SK-N-SH (cell line): ENCODE measurements around the gene HNRNPAB. TPM values are rescaled to one million over a fixed set of nuclear protein-coding genes. Genes with fewer than 3 reads are reported as not detected.

Source experiments
- CTCF ChIA-PET: fragments of 300-600, 350-600 bp; formaldehyde crosslinking; extraction: SDS; loops from one replicate; lab custom pipeline; 2021; lab: Yijun Ruan, JAX
- POLR2A ChIA-PET: fragments of 350-600 bp; sonication (Branson Sonifier 250); formaldehyde crosslinking; extraction: SDS; loops from one replicate; lab custom pipeline; 2020; ENCODE audit warnings: antibody characterized with exemption, inconsistent platforms; lab: Yijun Ruan, JAX
- DNase-seq: peaks from one replicate; pipeline ENCODE4 v3.0.0; 2012
- H2AFZ ChIP-seq: fragments of 200-600 bp; sonication (generic); 2 replicates; pipeline ENCODE4 v1.8.1; 2016; ENCODE audit warnings: antibody characterized with exemption, mild to moderate bottlenecking, low read depth
- H3F3A ChIP-seq: fragments of 200-600 bp; sonication (generic); replicated peaks from 2 replicates; pipeline ENCODE3; 2016; ENCODE audit warnings: antibody characterized with exemption, mild to moderate bottlenecking; ENCODE audit not compliant: insufficient read depth
- H3K27ac ChIP-seq, 2 experiments: fragments of 200-500 bp in 1 of 2; fragments of 200-600 bp in 1 of 2; sonication (Bioruptor generic) in 1 of 2; sonication (generic), shearing (Covaris generic) in 1 of 2; 2 replicates each; pipeline versions ENCODE4 v1.5.1 to v1.6.1; 2014 to 2016; ENCODE audit warnings: low read depth in 2 of 2, inconsistent platforms in 1 of 2, low read length in 1 of 2, mild to moderate bottlenecking in 1 of 2, mixed read lengths in 1 of 2
- H3K27me3 ChIP-seq: fragments of 200-600 bp; sonication (generic), shearing (Covaris generic); 2 replicates; pipeline ENCODE4 v1.6.1; 2016; ENCODE audit warnings: mixed run types; ENCODE audit not compliant: insufficient read depth
- H3K36me3 ChIP-seq, 2 experiments: fragments of 200-500 bp in 1 of 2; fragments of 200-600 bp in 1 of 2; sonication (Bioruptor generic) in 1 of 2; sonication (generic) in 1 of 2; replicated peaks in 1 of 2; 2 replicates each; pipeline versions ENCODE3 to v1.5.1; 2014 to 2016; ENCODE audit warnings: low read length in 1 of 2, mild to moderate bottlenecking in 1 of 2; ENCODE audit not compliant: insufficient read depth in 2 of 2, control insufficient read depth in 1 of 2
- H3K4me1 ChIP-seq, 2 experiments: fragments of 200-500 bp in 1 of 2; fragments of 200-600 bp in 1 of 2; sonication (Bioruptor generic) in 1 of 2; sonication (generic), shearing (Covaris generic) in 1 of 2; 2 replicates each; pipeline versions ENCODE4 v1.5.1 to v1.6.1; 2014 to 2016; ENCODE audit warnings: low read depth in 1 of 2, low read length in 1 of 2, mixed run types in 1 of 2; ENCODE audit not compliant: insufficient read depth in 2 of 2, control insufficient read depth in 1 of 2
- H3K4me2 ChIP-seq: fragments of 200-600 bp; sonication (generic), shearing (Covaris generic); 2 replicates; pipeline ENCODE4 v1.6.1; 2017; ENCODE audit warnings: mixed run types
- H3K4me3 ChIP-seq, 2 experiments: fragments of 200-500 bp in 1 of 2; fragments of 200-600 bp in 1 of 2; sonication (Bioruptor generic) in 1 of 2; sonication (generic), shearing (Covaris generic) in 1 of 2; 2 replicates each; pipeline versions ENCODE4 v1.5.1 to v1.8.1; 2014 to 2016; ENCODE audit warnings: low read depth in 2 of 2, inconsistent platforms in 1 of 2, low read length in 1 of 2, mild to moderate bottlenecking in 1 of 2, mixed read lengths in 1 of 2, moderate library complexity in 1 of 2
- H3K79me2 ChIP-seq: fragments of 200-600 bp; sonication (generic); 2 replicates; pipeline ENCODE4 v1.8.1; 2017; ENCODE audit warnings: mild to moderate bottlenecking; ENCODE audit not compliant: insufficient read depth
- H3K9ac ChIP-seq: fragments of 200-600 bp; sonication (generic); 2 replicates; pipeline ENCODE4 v1.6.1; 2017; ENCODE audit warnings: mixed run types
- H3K9me2 ChIP-seq: fragments of 200-600 bp; sonication (generic); 2 replicates; pipeline ENCODE4 v1.6.1; 2017; ENCODE audit warnings: mixed run types
- H3K9me3 ChIP-seq: fragments of 200-600 bp; sonication (generic); 2 replicates; pipeline ENCODE4 v1.6.1; 2017; ENCODE audit warnings: mixed run types, mild to moderate bottlenecking, moderate library complexity
- H4K20me1 ChIP-seq: fragments of 200-600 bp; sonication (generic); 2 replicates; pipeline ENCODE4 v1.6.1; 2017; ENCODE audit warnings: mild to moderate bottlenecking, mixed run types; ENCODE audit not compliant: insufficient read depth
- CHD2 ChIP-seq: fragments of 150-350 bp; IDR thresholded peaks from 2 replicates; pipeline ENCODE4 v1.6.1; 2018; ENCODE audit warnings: low read length; ENCODE audit not compliant: partially characterized antibody
- CTCF ChIP-seq: fragments of 200-600 bp; sonication (generic); IDR thresholded peaks from 2 replicates; pipeline ENCODE4 v1.6.1; 2017; ENCODE audit warnings: antibody characterized with exemption, mild to moderate bottlenecking, moderate library complexity
- ELF1 ChIP-seq: IDR thresholded peaks from 2 replicates; pipeline ENCODE4 v1.4.0; 2012
- FOSL2 ChIP-seq: IDR thresholded peaks from 2 replicates; pipeline ENCODE4 v1.4.0; 2012; ENCODE audit warnings: low read depth, mild to moderate bottlenecking, moderate library complexity, borderline replicate concordance
- FOXJ3 ChIP-seq: sonication (generic); formaldehyde crosslinking; IDR thresholded peaks from 2 replicates; pipeline ENCODE4 v1.5.1; 2020; ENCODE audit warnings: mild to moderate bottlenecking, missing genetic modification reagents
- GATA2 ChIP-seq: sonication (generic); formaldehyde crosslinking; IDR thresholded peaks from 2 replicates; pipeline ENCODE4 v1.5.0; 2020; ENCODE audit warnings: mild to moderate bottlenecking, missing genetic modification reagents
- IRF3 ChIP-seq: fragments of 150-350 bp; IDR thresholded peaks from 2 replicates; pipeline ENCODE4 v1.6.1; 2016; ENCODE audit warnings: mild to moderate bottlenecking, low read depth, low read length
- JUND ChIP-seq: IDR thresholded peaks from 2 replicates; pipeline ENCODE4 v1.4.0; 2012
- MAX ChIP-seq: IDR thresholded peaks from 2 replicates; pipeline ENCODE4 v1.4.0; 2012; ENCODE audit warnings: low read depth
- MEF2A ChIP-seq: IDR thresholded peaks from 2 replicates; pipeline ENCODE4 v1.4.0; 2012; ENCODE audit warnings: low read depth, borderline replicate concordance
- MXI1 ChIP-seq: IDR thresholded peaks from 2 replicates; pipeline ENCODE4 v1.6.1; 2012; ENCODE audit warnings: mild to moderate bottlenecking, low read depth, low read length, improper control_type of control experiment
- NRF1 ChIP-seq: IDR thresholded peaks from 2 replicates; pipeline ENCODE4 v1.6.1; 2012; ENCODE audit warnings: low read depth, mild to moderate bottlenecking, low read length
- RAD21 ChIP-seq: IDR thresholded peaks from 2 replicates; pipeline ENCODE4 v1.6.1; 2012; ENCODE audit warnings: mild to moderate bottlenecking, low read length
- RCOR1 ChIP-seq: fragments of 150-350 bp; IDR thresholded peaks from 2 replicates; pipeline ENCODE4 v1.6.1; 2017; ENCODE audit warnings: antibody characterized with exemption, low read length
- RXRA ChIP-seq: IDR thresholded peaks from 2 replicates; pipeline ENCODE4 v1.4.0; 2012; ENCODE audit warnings: low read depth, mild to moderate bottlenecking, borderline replicate concordance
- TAF1 ChIP-seq: IDR thresholded peaks from 2 replicates; pipeline ENCODE4 v1.6.1; 2012; ENCODE audit warnings: low read depth, mild to moderate bottlenecking, low read length, moderate library complexity, borderline replicate concordance
- USF1 ChIP-seq: IDR thresholded peaks from 2 replicates; pipeline ENCODE4 v1.4.0; 2012; ENCODE audit warnings: low read depth, borderline replicate concordance
- USF2 ChIP-seq: fragments of 150-350 bp; IDR thresholded peaks from 2 replicates; pipeline ENCODE4 v1.6.1; 2017; ENCODE audit warnings: antibody characterized with exemption, low read length, low read depth, borderline replicate concordance
- WGBS: methylation state at CpG from one replicate; pipeline ENCODE4 v1.1.6; 2017; ENCODE audit warnings: low lambda C conversion rate; 5-methylcytosine and 5-hydroxymethylcytosine counted together
- polyA plus RNA-seq, 3 experiments: library from polyadenylated mRNA; depleted of rRNA; stranded (reverse); fragments of >200 nt; gene quantifications; 2 replicates each; pipeline ENCODE4 v1.2.3, GENCODE V29; 2012

The HNRNPAB gene
- polyA plus RNA-seq, 1 of the 3 experiments (the other 2 are of a cell fraction): 164 TPM

GRCh38 chr5:178192244-178192643, 12.1 kb upstream of the HNRNPAB start:
- H2AFZ ChIP-seq: no peak overlapping the region
- H3K27me3 ChIP-seq: no peaks in the 10 kb centered on the region; the same call in 1 of the 2 replicates
- POLR2A ChIA-PET: no interaction called here
- H3K27ac ChIP-seq: no peak overlapping the region
- no peaks in the 10 kb centered on the region for H3K79me2 ChIP-seq
- 60% methylated on average over 2 of the region's 2 CpGs for WGBS
- no peak for DNase-seq
- H3K9me3 ChIP-seq: no peaks in the 10 kb centered on the region
- H3F3A ChIP-seq: no peaks in the 10 kb centered on the region
- H3K9me2 ChIP-seq: no peaks in the 10 kb centered on the region
- no peaks in the 10 kb centered on the region for H3K36me3 ChIP-seq
- no peak for TF ChIP-seq MEF2A
- TF ChIP-seq MXI1: no peak
- TF ChIP-seq USF1: no peak
- no peak for TF ChIP-seq USF2
- TF ChIP-seq JUND: no peak
- H3K4me2 ChIP-seq: no peak overlapping the region
- H3K4me3 ChIP-seq: no peak overlapping the region
- CTCF ChIA-PET: no interaction called here
- H3K4me1 ChIP-seq: no peaks in the 10 kb centered on the region
- H4K20me1 ChIP-seq: no peaks in the 10 kb centered on the region
- no peak overlapping the region for H3K9ac ChIP-seq

- Histone ChIP-seq H3K4me1 (no peaks in the 10 kb centered on the region), H4K20me1 (no peaks in the 10 kb centered on the region), H3K9me3 (no peaks in the 10 kb centered on the region), H3K79me2 (no peaks in the 10 kb centered on the region), H2AFZ (no peak overlapping the region), H3K9ac (no peak overlapping the region), H3K27ac (no peak overlapping the region), H3K4me2 (no peak overlapping the region), H3K9me2 (no peaks in the 10 kb centered on the region), H3K36me3 (no peaks in the 10 kb centered on the region), H3F3A (no peaks in the 10 kb centered on the region), H3K4me3 (no peak overlapping the region), H3K27me3 (no peaks in the 10 kb centered on the region; the same call in 1 of the 2 replicates)
- ChIA-PET CTCF (no interaction called here), POLR2A (no interaction called here)
- TF ChIP-seq TAF1 (no peak), RCOR1 (no peak), MXI1 (no peak), FOXJ3 (no peak), MAX (no peak), CTCF (no peak), GATA2 (no peak), RXRA (no peak), RAD21 (no peak), USF1 (no peak), FOSL2 (no peak), JUND (no peak), ELF1 (no peak), CHD2 (no peak), IRF3 (no peak), NRF1 (no peak)
- WGBS: 55% methylated on average over 6 of the region's 7 CpGs
- DNase-seq: no peak
These were observed 11.5 kb upstream of the HNRNPAB start for GRCh38 chr5:178192787-178193186.
